SK-MEL-5 (cell line): ENCODE results near the gene TMCO4. TPM values are rescaled to one million over a fixed set of nuclear protein-coding genes. Genes with fewer than 3 reads are reported as not detected.
"Not testable (repeated sequence)": the region's sequence is repeated elsewhere in the genome, so short reads cannot be mapped to it uniquely, and the experiment has no call there.

Experiments used
- DNase-seq: peaks from one replicate; pipeline ENCODE4 v3.0.0-alpha.2; 2016; ENCODE audit warnings: low read depth, low spot score
- in situ Hi-C: cut with HindIII; loops from 2 replicates; pipeline ENCODE4 v1.10.0; 2016; ENCODE audit warnings: low sequenced_read_pairs, high pct_unique_total_duplicates, low pct_unique_long_range_greater_than_20kb
- total RNA-seq: library from RNA; depleted of rRNA; stranded (reverse); fragments of >200 nt; shearing (Covaris generic); gene quantifications from 2 replicates; pipeline ENCODE4 v1.2.3, GENCODE V29; 2014

Gene TMCO4
- total RNA-seq, 1 experiment from 2014 or later: 19.8 TPM

DNA sequence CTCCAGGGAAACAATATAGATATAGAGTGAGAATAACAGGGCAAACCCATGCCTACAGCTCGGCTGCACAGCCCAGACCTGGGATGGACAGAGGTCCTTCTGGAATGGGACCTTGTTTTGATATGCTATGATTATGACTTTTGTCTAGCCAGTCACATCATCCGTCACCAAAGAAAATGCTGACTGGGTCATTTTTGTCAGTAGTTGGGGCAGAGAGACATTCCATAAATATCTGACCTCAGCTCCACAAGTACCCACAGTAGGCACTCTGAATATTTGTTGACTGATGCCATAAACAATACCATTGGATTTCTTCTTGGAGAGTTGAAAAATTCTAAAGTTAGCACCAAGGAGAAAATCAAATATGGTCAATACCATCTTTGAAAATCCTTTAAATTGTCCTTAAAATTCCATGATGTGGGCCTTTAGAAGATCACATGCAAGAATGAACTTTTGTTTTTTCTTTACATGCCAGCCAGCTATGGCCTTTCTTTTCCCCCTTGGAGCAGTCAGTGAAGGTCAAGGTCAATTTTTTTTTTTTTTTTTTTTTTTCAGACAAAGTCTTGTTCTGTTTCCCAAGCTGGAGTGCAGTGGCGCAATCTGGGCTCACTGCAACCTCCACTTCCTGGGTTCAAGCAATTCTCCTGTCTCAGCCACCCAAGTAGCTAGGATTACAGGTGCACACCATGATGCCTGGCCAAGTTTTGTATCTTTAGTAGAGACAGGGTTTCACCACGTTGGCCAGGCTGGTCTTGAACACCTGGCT is 7.3 kb downstream of the TMCO4 start:
- in situ Hi-C loops: no loop called here
- peak; percentile 22 for DNase-seq

DNA sequence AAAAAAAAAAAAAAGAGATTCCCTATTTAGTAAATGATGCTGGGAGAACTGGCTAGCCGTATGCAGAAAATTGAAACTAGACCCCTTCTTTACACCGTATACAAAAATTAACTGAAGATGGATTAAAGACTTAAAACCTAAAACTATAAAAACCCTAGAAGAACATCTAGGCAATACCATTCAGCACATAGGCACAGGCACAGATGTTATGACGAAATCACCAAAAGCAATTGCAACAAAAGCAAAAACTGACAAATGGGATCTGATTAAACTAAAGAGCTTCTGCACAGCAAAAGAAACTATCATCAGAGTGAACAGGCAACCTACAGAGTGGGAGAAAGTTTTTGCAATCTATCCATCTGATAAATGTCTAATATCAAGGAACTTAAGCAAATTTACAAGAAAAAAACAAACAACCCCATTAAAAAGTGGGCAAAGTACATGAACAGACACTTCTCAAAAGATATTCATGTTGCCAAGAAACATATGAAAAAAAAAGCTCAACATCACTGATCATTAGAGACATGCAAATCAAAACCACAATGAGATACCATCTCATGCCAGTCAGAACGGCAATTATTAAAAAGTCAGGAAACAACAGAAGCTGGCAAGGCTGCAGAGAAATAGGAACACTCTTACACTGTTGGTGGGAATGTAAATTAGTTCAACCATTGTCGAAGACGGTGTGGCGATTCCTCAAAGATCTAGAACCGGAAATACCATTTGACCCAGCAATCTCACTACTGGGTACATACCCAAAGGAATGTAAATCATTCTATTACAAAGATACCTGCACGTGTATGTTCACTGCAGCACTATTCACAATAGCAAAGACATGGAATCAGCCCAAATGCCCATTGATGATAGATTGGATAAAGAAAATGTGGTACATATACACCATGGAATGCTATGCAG is 9.4 kb downstream of the TMCO4 start:
- in situ Hi-C loops, DNase-seq: not testable (repeated sequence)

DNA sequence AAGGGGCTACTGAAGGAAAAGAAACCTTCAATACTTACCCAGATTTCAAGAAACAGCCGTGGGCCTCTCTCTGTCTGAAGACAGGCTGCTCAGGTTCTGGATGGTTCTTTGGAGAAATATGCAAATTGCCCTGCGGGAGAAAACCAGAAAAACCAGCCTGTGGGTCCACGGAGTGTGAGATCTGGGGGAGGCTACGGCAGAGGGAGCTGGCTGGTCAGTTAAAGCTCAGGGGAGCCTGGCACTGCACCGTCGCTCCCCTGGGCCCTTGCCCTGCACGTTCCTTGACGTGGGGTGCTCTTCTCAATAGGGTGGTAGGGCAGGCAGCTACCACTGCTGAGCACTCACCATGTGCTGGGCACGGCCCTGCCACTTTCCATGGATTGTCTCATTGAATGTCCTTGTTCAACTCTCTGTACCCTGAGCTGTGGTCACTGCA is 12.7 kb downstream of the TMCO4 start:
- DNase-seq: no peak
- in situ Hi-C loops: no loop called here

DNA sequence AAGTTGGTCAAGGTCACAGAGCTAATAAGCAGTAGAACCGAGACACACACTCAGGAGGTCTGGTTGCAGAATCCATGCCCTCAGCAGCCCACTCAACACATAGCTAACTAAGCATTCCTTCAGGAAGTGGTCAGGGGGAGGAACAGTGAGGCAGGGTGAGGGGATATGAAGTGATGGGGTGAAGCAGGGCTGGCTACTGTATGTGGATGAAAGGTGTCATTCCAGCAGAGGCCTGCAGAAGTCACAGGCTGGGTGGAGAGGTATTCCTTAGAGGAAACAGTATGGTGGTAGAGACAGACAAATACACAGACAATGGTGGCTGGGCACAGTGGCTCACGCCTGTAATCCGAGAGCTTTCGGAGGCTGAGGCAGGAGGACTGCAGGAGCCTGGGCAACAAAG is 14.1 kb downstream of the TMCO4 start:
- in situ Hi-C loops: no loop called here

DNA sequence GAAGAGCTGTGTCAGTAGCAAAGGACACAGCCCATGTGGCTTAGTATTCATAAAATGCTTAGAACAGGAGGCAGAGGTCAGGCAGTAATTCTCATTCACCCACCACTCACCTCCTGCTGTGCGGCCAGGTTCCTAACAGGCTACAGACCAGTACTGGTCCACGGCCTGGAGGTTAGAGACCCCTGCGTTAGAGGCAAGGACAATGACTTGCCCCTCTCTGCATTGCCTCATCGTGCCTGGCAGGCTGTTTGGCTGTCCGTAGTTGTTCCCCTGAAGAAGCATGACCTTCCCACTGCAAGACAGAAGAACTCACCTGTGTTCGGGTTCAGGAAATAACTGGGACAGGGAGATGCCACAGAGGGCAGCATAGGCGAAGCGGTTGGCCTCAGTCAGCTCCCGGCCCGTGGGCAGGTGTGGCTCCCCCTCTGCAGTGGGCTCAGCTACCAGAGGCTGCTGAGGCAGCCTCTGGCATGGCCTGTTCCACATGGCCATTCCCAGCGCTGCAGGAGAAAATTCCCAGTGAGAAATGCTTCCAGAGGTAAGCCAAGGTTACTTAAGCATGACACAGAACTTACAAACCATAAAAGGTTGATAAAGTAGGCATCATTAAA is 19.3 kb downstream of the TMCO4 start:
- in situ Hi-C loops: no loop called here
- no peak for DNase-seq

More for the DNA sequence above, 14.1 kb downstream of the TMCO4 start:
- no peak for DNase-seq

GRCh38 chr1:19776933-19777332 is 22.8 kb downstream of the TMCO4 start:
- in situ Hi-C loops: no loop called here
- DNase-seq: no peak

DNA sequence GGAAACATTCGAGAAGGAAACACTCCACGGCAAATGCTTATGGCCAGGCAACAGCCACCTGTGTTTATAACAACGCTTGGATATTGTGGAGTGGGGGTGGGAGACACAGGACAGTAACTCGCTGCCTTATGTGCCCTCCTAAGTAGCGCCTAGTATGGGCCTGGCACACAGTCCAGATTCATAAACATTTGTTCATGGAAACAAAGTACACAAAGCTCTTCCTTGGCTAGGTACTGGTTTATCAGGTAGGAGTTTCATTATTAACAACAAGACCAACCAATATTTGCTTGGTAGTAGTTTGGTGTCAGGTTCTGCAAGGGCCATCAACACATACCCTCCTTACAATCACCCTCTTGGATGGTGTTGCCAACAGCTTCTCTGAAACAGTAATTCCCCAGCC is 23.4 kb downstream of the TMCO4 start:
- DNase-seq: no peak
- in situ Hi-C loops: no loop called here

- DNase-seq: no peak
- in situ Hi-C loops: no loop called here
These were observed 23.9 kb downstream of the TMCO4 start for GRCh38 chr1:19775831-19776230.

GRCh38 chr1:19775317-19775716 is 24.4 kb downstream of the TMCO4 start:
- DNase-seq: no peak
- in situ Hi-C loops: no loop called here

GRCh38 chr1:19774180-19774785 is 25.4 kb downstream of the TMCO4 start:
- in situ Hi-C loops: no loop called here
- no peak for DNase-seq

GRCh38 chr1:19773485-19773884 is 26.2 kb downstream of the TMCO4 start:
- in situ Hi-C loops: no loop called here
- no peak for DNase-seq

- in situ Hi-C loops: no loop called here
- DNase-seq: no peak
These were observed 27.7 kb downstream of the TMCO4 start for GRCh38 chr1:19772053-19772452.

DNA sequence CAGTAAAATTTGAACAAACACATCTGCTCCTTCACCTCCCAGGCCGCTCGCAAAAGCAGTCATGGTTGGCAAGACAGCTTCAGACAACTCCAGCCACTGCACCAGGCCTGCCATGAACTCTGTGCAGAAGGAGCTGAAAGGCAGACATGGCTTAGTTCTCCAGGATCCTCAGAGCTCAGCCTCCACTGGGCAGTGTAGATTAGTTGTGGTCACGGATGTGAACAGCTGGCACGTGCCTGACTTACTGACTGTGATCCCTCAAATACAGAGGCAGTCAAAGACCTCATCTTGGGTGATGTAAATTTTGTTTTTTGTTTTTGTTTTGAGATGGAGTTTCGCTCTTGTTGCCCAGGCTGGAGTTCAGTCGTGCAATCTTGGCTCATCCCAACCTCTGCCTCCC is 28.4 kb downstream of the TMCO4 start:
- no peak for DNase-seq
- in situ Hi-C loops: no loop called here

DNA sequence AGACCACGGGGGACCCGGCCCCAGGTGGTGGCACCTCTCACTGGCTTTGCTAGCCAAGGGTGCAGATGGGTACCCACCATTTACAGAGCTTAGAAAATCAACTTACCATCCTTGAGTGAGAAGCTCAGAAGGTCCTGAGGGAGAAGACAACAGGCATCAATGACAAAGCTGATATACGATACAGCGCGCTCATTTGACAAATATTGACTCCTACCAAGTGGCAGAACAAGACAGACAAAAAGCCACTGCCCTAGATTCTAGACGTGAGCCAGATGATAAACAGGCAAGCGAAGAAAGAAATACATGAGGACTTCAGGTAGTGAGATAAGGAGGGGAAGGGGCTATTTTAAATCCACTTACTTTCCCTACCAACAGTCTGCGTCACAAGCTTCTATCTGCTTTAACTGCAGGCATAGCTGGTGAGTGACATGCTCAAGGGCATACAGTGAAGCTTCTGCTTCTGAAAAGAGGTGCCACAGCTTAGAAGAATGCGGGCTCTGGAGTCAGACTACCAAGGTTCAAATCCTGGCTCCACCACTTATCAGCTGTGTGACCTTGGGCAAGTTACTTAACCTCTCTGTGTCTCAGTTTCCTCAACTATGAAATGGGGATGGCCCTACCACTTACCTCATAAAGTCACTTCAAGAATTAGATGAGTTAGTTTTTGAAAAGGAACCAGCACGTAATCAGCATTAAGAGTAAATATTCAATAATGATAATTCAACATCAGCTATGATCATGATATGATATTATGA is 29.1 kb downstream of the TMCO4 start:
- DNase-seq: no peak
- in situ Hi-C loops: no loop called here

DNA sequence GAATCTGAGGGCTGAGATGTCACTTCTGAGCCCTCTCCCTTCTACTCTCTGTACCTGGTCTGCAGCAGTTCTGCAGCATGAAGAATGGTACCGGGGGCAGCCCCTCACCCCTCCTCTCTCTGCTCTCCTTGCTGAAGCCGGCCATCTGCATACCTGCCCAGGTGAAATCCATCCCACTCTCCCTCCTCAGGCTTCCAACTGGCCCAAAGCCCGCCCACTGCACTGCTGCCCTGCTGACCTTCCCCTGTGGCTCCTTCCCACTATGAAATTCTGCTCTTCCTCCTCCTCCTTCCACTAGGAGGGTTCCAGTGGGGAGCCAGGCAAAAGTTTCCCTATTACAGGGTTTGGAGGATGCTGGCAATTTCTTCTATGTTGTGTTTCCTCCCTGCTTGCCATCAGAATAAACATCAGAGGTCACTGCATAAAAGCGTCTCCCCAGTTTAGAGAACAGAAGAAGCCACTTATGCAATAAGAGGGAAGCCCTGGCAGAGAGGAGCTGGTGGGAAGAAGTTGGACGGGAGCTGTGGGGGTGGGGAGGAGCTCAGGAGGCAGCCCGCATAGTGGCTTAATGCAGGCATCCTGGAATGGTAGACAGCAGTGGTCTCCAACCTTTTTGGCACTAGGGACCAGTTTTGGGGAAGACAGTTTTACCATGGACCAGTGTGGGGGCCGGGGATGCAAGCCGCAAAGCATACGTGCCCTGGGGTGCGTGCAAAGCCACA is 30.3 kb downstream of the TMCO4 start:
- in situ Hi-C loops: no loop called here
- no peak for DNase-seq

DNA sequence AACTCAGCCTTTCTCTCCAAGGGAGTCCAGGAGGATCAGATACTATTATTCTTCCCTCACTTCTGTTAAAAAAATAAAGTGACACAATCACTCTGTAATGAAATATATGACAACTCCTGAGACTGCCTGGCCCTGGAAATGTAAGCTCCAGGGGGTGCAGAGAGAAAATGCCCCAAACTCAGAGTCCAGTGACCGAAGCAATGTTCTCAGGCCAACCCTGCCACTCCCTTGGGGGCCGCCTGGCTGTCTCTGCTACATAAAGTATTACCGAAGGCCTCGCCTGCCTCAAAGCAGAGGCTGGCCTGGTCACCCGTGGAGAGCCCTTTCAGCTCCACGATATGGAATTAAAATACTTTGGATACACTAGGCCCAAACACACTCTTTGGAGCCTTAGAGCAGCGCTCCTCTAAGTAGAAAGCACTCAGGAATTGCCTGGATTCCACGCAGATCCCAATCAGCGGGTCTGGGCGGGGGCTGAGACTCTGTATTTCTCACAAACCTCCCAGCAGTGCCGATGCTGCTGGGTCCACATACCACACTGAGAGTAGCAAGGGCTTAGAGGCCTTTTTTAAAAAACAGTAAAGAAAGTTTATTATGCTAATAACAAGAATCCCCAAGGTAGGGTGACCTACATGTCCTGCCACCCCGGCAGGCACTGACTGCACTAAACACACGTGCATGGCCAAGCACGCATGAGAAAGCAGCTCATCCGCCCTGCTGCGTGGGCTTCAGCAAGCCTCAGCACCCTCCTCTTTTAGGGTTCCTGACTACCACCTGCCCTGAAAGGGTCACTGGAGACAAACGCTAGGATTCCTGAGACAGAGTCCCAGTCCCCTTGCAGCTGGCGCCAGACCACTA is 31.1 kb downstream of the TMCO4 start:
- DNase-seq: no peak
- in situ Hi-C loops: no loop called here
